Thyroid gland (tissue), 4 donors: Measurements from ENCODE around the gene PDAP1. TPM values are rescaled to one million over a fixed set of nuclear protein-coding genes. Genes with fewer than 3 reads are reported as not detected.

Experiments used
- DNase-seq, 2 donors: peaks; one replicate each; pipeline ENCODE4 v3.0.0-alpha.2; 2019
- H3K27ac ChIP-seq, 3 donors: fragments of 200-600 bp; sonication (generic); 1 replicate in 2 of 3; 2 replicates in 1 of 3; pipeline ENCODE4 v1.5.1; 2016 to 2019; ENCODE audit warnings: mild to moderate bottlenecking in 1 of 3, moderate library complexity in 1 of 3
- H3K27me3 ChIP-seq: fragments of 200-600 bp; sonication (generic); one replicate; pipeline ENCODE4 v1.5.1; 2019
- H3K36me3 ChIP-seq, 2 donors: fragments of 200-600 bp; sonication (generic); one replicate each; pipeline ENCODE4 v1.5.1; 2016 to 2019
- H3K4me1 ChIP-seq, 2 donors: fragments of 200-600 bp; sonication (generic); one replicate each; pipeline ENCODE4 v1.5.1; 2017 to 2019
- H3K4me3 ChIP-seq, 3 donors: fragments of 200-600 bp; sonication (generic); replicated peaks in 1 of 3; 1 replicate in 2 of 3; 2 replicates in 1 of 3; pipeline ENCODE4 v1.5.1; 2016; ENCODE audit warnings: mild to moderate bottlenecking in 1 of 3
- H3K9me3 ChIP-seq: fragments of 200-600 bp; sonication (generic); one replicate; pipeline ENCODE4 v1.5.1; 2017
- POLR2A ChIP-seq, 2 donors: fragments of 450-650 bp; IDR thresholded peaks; one replicate each; pipeline ENCODE4 v1.6.1; 2017; ENCODE audit warnings: antibody characterized with exemption in 2 of 2, mild to moderate bottlenecking in 2 of 2, moderate library complexity in 1 of 2
- WGBS, 2 donors: methylation state at CpG; one replicate each; pipeline ENCODE4 v1.1.5; 2017; 5-methylcytosine and 5-hydroxymethylcytosine counted together
- intact Hi-C: fragments of 100-400 bp; cut with DNase I; formaldehyde crosslinking; loops from one replicate; pipeline ENCODE4 v1.15.1; 2023
- total RNA-seq, 4 donors: library from RNA; depleted of rRNA; stranded (reverse); fragments of >200 nt; gene quantifications; one replicate each; pipeline ENCODE4 v1.2.3, GENCODE V29; 2016
- TF ChIP-seq, protein P1 (sequence below), 6 experiments: fragments of 200-600 bp in 3 of 6; fragments of 450-650 bp in 3 of 6; sonication (generic) in 3 of 6; IDR thresholded peaks; one replicate each; pipeline ENCODE4 v1.5.1; 2016 to 2019; ENCODE audit warnings: antibody characterized with exemption in 6 of 6, mild to moderate bottlenecking in 2 of 6, inconsistent platforms in 1 of 6, moderate library complexity in 1 of 6

Gene PDAP1
- total RNA-seq, 4 donors from 2014 or later = 73.9 to 112 (median 93.2) TPM

DNA sequence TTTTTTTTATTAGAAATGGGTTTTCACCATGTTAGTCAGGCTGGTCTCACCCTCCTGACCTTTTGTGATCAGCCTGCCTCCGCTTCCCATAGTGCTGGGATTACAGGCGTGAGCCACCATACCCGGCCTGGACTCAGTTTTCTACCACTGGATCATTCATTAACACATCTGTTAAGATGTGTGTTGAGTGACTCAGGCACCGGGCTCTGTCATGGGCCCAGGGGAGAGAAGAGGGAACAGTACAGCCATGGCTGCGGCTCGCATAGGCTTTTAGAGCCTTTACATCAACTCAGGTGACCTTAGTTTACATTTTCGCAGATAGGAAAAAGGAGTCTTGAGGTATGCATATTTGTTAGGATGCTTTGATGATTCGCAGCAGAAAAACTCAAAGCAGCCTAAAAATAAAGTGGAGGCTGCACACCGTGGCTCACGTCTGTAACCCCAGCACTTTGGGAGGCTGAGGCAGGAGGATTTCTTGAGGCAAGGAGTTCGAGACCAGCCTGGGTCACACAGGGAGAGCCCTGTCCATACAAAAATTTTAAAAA, 36.9 kb downstream of the PDAP1 start:
- no peak for TF ChIP-seq POLR2A (IDR thresholded peaks at IDR 0.05)
- TF ChIP-seq, protein P1, sequence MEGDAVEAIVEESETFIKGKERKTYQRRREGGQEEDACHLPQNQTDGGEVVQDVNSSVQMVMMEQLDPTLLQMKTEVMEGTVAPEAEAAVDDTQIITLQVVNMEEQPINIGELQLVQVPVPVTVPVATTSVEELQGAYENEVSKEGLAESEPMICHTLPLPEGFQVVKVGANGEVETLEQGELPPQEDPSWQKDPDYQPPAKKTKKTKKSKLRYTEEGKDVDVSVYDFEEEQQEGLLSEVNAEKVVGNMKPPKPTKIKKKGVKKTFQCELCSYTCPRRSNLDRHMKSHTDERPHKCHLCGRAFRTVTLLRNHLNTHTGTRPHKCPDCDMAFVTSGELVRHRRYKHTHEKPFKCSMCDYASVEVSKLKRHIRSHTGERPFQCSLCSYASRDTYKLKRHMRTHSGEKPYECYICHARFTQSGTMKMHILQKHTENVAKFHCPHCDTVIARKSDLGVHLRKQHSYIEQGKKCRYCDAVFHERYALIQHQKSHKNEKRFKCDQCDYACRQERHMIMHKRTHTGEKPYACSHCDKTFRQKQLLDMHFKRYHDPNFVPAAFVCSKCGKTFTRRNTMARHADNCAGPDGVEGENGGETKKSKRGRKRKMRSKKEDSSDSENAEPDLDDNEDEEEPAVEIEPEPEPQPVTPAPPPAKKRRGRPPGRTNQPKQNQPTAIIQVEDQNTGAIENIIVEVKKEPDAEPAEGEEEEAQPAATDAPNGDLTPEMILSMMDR (IDR thresholded peaks at IDR 0.05) = no peak
- Histone ChIP-seq H3K4me1 (peaks cover 24 to 29% of the 10 kb centered on the region in 2 donors), H3K36me3 (peaks cover 0 to 7% of the 10 kb centered on the region in 2 donors), H3K27me3 (no peaks in the 10 kb centered on the region), H3K4me3 (no peak overlapping the region), H3K9me3 (no peaks in the 10 kb centered on the region), H3K27ac (peak overlapping the region; percentile 83 to 96 (median 94))
- DNase-seq = no peak
- intact Hi-C loops = no loop called here
- 94% methylated on average over 11 of the region's 11 CpGs for WGBS, 2 donors

DNA sequence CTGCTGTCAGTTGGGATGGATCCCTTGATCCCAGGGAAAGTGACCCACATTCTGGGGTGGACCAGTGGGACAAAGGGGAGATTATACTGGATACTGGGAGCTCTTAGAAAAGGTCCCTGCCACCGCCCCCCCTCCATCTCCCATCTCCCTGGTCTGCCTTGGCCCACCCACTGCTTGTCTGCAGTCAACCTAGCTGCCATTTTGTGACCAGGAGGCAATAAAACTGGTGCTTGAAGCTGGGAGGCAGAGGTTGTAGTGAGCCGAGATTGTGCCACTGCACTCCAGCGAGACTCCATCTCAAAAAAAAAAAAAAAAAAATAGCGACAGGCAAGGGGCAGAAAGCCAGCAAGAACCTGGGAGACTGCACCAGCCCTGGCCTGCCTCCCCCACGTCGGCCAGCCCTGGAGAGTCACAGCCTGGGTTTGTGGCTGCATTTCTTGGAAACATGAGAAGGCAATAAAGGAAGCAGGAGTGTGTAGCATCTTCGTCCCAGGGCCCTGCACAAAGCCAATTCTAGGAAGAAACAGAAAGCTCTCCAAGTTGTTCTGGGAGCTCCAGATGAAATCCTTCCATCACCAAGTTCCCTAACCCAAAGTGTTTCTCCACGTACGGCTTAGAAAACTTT, 38.5 kb downstream of the PDAP1 start:
- H3K27me3 ChIP-seq = no peaks in the 10 kb centered on the region
- intact Hi-C loops = no loop called here
- DNase-seq = no peak
- WGBS, 2 donors = 65 to 70% methylated on average over 9 of the region's 9 CpGs
- H3K36me3 ChIP-seq = peaks cover 2 to 21% of the 10 kb centered on the region in 2 donors
- H3K9me3 ChIP-seq = no peaks in the 10 kb centered on the region
- peaks cover 20 to 21% of the 10 kb centered on the region in 2 donors for H3K4me1 ChIP-seq
- peak overlapping the region in 1 of 3 donors; percentile 23 for H3K27ac ChIP-seq
- H3K4me3 ChIP-seq = no peak overlapping the region
- TF ChIP-seq POLR2A (IDR thresholded peaks at IDR 0.05) = no peak
- TF ChIP-seq, protein P1 (IDR thresholded peaks at IDR 0.05) = no peak

DNA sequence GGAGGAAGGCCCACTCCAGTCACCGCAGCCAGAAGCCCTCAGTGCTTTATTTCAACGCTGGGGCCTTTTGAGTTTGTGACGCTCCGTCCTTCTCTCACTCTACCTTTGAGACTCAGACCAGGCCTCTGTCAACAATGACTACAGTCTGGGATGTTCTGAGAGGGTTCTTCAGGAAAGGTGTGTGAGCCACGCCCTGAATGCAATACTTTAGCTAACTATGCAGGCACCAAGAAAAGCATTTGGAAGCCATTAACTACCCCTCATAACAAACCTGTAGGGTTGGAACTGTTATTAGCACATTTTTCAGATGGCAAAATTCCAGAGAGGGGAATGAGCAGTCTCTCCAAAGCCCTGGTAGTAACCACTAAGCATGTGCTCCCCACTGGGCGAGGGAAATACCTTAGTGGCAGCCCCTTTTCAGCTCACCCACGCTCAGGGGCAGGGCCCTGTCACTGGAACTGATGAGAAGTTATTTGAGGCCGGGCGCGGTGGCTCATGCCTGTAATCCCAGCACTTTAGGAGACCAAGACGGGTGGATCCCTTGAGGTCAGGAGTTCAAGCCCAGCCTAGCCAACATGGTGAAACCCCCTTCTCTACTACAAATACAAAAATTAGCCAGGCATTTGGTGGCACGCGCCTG, 39.5 kb downstream of the PDAP1 start:
- no peak overlapping the region for H3K4me3 ChIP-seq
- WGBS, 2 donors = 88 to 89% methylated on average over 8 to 13 of the region's 13 CpGs
- intact Hi-C loops = no loop called here
- no peaks in the 10 kb centered on the region for H3K9me3 ChIP-seq
- peaks cover 17 to 18% of the 10 kb centered on the region in 2 donors for H3K4me1 ChIP-seq
- H3K36me3 ChIP-seq = peaks cover 6 to 31% of the 10 kb centered on the region in 2 donors
- H3K27ac ChIP-seq = peak overlapping the region in 1 of 3 donors; percentile 23
- no peak for DNase-seq
- H3K27me3 ChIP-seq = no peaks in the 10 kb centered on the region
- TF ChIP-seq POLR2A (IDR thresholded peaks at IDR 0.05) = no peak
- TF ChIP-seq, protein P1 (IDR thresholded peaks at IDR 0.05) = no peak

DNA sequence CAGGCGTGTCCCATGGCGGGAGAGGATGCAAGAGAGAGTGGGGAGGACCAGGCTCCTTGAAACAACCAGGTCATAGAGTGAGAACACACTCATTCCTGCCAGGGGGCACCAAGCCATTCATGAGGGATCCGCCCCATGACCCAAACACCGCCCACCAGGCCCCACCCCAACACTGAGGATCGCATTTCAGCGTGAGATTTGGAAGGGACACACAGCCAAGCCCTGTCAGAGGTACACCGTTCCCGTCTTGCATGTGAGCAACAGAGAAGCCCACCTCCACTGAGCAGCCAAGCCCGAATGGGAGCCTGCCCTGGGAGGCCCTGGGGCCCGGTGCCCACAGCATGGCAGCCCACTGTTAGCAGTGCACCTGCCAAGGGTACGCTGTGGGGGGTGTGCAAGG, 41.8 kb downstream of the PDAP1 start:
- Histone ChIP-seq H3K27ac (no peak overlapping the region), H3K4me3 (no peak overlapping the region), H3K36me3 (peaks cover 17 to 48% of the 10 kb centered on the region in 2 donors), H3K27me3 (no peaks in the 10 kb centered on the region), H3K4me1 (peaks cover under 1% of the 10 kb centered on the region in 2 donors), H3K9me3 (no peaks in the 10 kb centered on the region)
- intact Hi-C loops = no loop called here
- no peak for TF ChIP-seq POLR2A (IDR thresholded peaks at IDR 0.05)
- TF ChIP-seq, protein P1 (IDR thresholded peaks at IDR 0.05) = no peak
- 87 to 88% methylated on average over 10 of the region's 11 CpGs for WGBS, 2 donors
- DNase-seq = no peak
